Activated CD4-positive, CD25-positive, alpha-beta regulatory T cell treated with anti-CD3 and anti-CD28 coated beads, Interleukin-2, amount 50 U/mL, for 16 hours (primary cell): Measurements from ENCODE around the gene RBM7.
A peak's percentile ranks its signal among the peaks of the same experiment; 100 is the strongest.

Experiments
- DNase-seq: peaks from one replicate; pipeline ENCODE4 v3.0.0-alpha.2; 2020; ENCODE audit warnings: low read depth, low spot score

The RBM7 gene

GRCh38 chr11:114400216-114400914 lies at the start of gene RBM7, which contains the start of gene C11orf71:
RBM7 (plus strand) TSS chr11:114400666; CDS start chr11:114400672, 6 bp downstream.
C11orf71 (minus strand) TSS chr11:114400511; CDS start chr11:114400331, 180 bp downstream.
- peak; percentile 98 for DNase-seq

GRCh38 chr11:114353443-114353842 lies 47.0 kb upstream of the RBM7 start:
- DNase-seq = no peak

GRCh38 chr11:114354076-114354475 lies 46.4 kb upstream of the RBM7 start:
- DNase-seq = no peak

GRCh38 chr11:114358716-114359115 lies 41.8 kb upstream of the RBM7 start:
- no peak for DNase-seq

GRCh38 chr11:114359342-114359741 lies 41.1 kb upstream of the RBM7 start:
- no peak for DNase-seq

- DNase-seq = no peak
These were observed 38.1 kb upstream of the RBM7 start for GRCh38 chr11:114362326-114362725.

- DNase-seq = no peak
These were observed 37.5 kb upstream of the RBM7 start for GRCh38 chr11:114362958-114363357.

GRCh38 chr11:114366331-114367243 lies 33.9 kb upstream of the RBM7 start:
- no peak for DNase-seq

- DNase-seq = no peak
These were observed 33.1 kb upstream of the RBM7 start for GRCh38 chr11:114367244-114367957.

GRCh38 chr11:114368918-114369680 lies 31.4 kb upstream of the RBM7 start:
- no peak for DNase-seq

- no peak for DNase-seq
These were observed 25.4 kb upstream of the RBM7 start for GRCh38 chr11:114375052-114375451.

GRCh38 chr11:114377612-114378267 lies 22.7 kb upstream of the RBM7 start:
- no peak for DNase-seq

- DNase-seq = no peak
These were observed 20.9 kb upstream of the RBM7 start for GRCh38 chr11:114379394-114380069.

- DNase-seq = no peak
These were observed 18.0 kb upstream of the RBM7 start for GRCh38 chr11:114382509-114382908.

- DNase-seq = no peak
These were observed 16.0 kb upstream of the RBM7 start for GRCh38 chr11:114384487-114384886.

- no peak for DNase-seq
These were observed 14.3 kb upstream of the RBM7 start for GRCh38 chr11:114386131-114386530.

GRCh38 chr11:114386545-114386944 lies 13.9 kb upstream of the RBM7 start:
- no peak for DNase-seq

GRCh38 chr11:114392735-114393667 lies 7.5 kb upstream of the RBM7 start:
- no peak for DNase-seq

- no peak for DNase-seq
These were observed 4.7 kb upstream of the RBM7 start for GRCh38 chr11:114395736-114396135.
